HEK293T (cell line): ENCODE results near the gene STRAP.

ENCODE experiments used
- ELF4 ChIP-seq: fragments of 450-650 bp; IDR thresholded peaks from 2 replicates; pipeline ENCODE4 v1.6.1; 2017; ENCODE audit warnings: antibody characterized with exemption
- FOXK2 ChIP-seq: fragments of 450-650 bp; IDR thresholded peaks from 2 replicates; pipeline ENCODE4 v1.6.1; 2016; ENCODE audit warnings: mild to moderate bottlenecking
- LEF1 ChIP-seq: fragments of 450-650 bp; IDR thresholded peaks from 2 replicates; pipeline ENCODE4 v1.6.1; 2017; ENCODE audit warnings: mild to moderate bottlenecking, borderline replicate concordance
- PKNOX1 ChIP-seq: fragments of 450-650 bp; IDR thresholded peaks from 2 replicates; pipeline ENCODE4 v1.6.1; 2016
- SP1 ChIP-seq: fragments of 450-650 bp; IDR thresholded peaks from 2 replicates; pipeline ENCODE4 v1.6.1; 2017
- SUZ12 ChIP-seq: fragments of 450-650 bp; IDR thresholded peaks from 2 replicates; pipeline ENCODE4 v1.6.1; 2016; ENCODE audit warnings: mild to moderate bottlenecking
- TARDBP ChIP-seq: fragments of 450-650 bp; IDR thresholded peaks from 2 replicates; pipeline ENCODE4 v1.6.1; 2016

- TF ChIP-seq TARDBP (no peak), SUZ12 (no peak), LEF1 (no peak), PKNOX1 (no peak), ELF4 (no peak), FOXK2 (no peak), SP1 (no peak)
Observed at GRCh38 chr12:15852383-15852782, 29.8 kb upstream of the STRAP start.
